GM10266 (cell line): ENCODE results near the gene HCLS1.

ENCODE experiments used
- DNase-seq: peaks from one replicate; pipeline ENCODE4 v3.0.0; 2012; ENCODE audit errors: extremely low spot score
- TF ChIP-seq, protein P1 (sequence below): IDR thresholded peaks from 2 replicates; pipeline ENCODE4 v1.5.1; 2012; ENCODE audit warnings: mild to moderate bottlenecking, low read depth; ENCODE audit not compliant: control insufficient read depth, insufficient read depth; ENCODE audit errors: missing control alignments

The HCLS1 gene, protein sequence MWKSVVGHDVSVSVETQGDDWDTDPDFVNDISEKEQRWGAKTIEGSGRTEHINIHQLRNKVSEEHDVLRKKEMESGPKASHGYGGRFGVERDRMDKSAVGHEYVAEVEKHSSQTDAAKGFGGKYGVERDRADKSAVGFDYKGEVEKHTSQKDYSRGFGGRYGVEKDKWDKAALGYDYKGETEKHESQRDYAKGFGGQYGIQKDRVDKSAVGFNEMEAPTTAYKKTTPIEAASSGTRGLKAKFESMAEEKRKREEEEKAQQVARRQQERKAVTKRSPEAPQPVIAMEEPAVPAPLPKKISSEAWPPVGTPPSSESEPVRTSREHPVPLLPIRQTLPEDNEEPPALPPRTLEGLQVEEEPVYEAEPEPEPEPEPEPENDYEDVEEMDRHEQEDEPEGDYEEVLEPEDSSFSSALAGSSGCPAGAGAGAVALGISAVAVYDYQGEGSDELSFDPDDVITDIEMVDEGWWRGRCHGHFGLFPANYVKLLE

DNA sequence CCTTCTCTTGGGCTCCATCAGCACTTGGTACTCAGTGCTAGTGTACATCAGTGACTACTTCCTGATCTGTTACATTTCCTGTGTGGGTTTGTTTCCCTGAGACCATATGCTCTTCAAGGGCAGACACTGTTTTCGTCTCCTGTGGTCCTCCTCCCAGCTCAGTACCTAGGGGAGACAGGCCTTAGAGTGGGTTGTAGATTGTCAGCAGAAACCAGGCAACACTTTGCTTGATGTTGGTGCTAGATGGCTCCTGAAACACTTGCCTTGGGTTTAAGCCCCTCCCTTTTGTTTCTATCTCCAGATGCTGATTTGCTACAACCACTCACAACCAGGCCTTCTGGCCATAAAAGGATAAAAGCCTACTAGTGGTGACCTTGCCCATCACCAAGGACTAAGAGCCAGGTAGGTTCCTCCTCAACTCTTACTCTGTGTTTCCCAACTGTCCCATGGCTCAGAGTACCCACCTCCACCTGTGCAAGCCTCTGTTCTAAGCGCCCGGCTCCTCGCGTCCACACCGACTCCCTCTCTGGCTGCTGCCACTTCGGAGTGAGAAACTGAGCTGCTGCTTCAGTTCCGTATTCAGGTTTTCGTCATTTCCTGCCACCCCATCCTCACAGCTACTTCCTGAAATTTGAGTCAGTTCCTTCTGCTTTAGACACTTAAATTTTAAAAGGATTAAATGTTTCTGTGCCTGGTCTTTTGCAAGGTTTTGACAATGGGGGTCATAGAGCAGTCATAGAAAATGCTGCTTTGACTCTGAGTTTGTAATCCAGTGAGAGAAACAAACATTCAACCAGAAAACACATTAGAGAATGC lies at the start of gene HCLS1:
TSS of gene HCLS1 (minus strand) at position 548 of the 816 bp plus-strand sequence. CDS start 2,556 bp downstream, outside the sequence.
- TF ChIP-seq, protein P1, sequence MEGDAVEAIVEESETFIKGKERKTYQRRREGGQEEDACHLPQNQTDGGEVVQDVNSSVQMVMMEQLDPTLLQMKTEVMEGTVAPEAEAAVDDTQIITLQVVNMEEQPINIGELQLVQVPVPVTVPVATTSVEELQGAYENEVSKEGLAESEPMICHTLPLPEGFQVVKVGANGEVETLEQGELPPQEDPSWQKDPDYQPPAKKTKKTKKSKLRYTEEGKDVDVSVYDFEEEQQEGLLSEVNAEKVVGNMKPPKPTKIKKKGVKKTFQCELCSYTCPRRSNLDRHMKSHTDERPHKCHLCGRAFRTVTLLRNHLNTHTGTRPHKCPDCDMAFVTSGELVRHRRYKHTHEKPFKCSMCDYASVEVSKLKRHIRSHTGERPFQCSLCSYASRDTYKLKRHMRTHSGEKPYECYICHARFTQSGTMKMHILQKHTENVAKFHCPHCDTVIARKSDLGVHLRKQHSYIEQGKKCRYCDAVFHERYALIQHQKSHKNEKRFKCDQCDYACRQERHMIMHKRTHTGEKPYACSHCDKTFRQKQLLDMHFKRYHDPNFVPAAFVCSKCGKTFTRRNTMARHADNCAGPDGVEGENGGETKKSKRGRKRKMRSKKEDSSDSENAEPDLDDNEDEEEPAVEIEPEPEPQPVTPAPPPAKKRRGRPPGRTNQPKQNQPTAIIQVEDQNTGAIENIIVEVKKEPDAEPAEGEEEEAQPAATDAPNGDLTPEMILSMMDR: no peak
- DNase-seq: peak; percentile 73

- no peak for DNase-seq
- TF ChIP-seq, protein P1: no peak
Observed at GRCh38 chr3:121710347-121710746, 49.6 kb upstream of the HCLS1 start.

DNA sequence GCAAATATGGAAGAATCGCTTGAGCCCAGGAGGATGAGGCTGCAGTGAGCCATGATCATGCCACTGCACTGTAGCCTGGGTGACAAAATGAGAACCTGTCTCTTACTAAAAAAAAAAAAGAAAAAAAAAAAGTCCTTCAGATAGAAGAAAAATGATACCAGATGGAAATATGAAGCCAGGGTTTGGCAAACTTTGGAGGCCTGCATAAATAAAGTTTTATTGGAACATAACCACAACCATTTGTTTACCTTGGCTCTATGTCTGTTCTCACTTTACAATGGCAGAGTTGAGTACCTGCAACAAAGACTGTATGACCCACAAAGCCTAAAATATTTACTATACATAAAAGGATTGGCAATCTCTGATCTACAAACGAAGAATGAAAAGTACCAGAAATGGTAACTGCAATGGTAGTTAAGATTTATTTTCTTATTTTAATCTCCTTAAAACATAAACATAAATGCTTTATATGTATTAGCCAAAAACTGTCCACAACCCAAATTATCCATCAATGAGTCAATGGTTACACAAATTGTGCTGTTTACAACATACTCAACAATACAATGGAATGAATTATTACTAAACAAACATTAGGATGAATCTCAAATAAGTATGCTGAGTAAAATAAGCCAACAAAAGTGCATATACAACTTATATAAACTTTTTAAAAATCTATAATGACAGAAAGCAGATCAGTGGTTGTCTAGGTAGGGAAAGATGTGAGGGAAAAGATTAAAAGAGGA lies 47.0 kb upstream of the HCLS1 start:
- no peak for DNase-seq
- TF ChIP-seq, protein P1: no peak

GRCh38 chr3:121705541-121705940 lies 44.8 kb upstream of the HCLS1 start:
- TF ChIP-seq, protein P1: no peak
- DNase-seq: no peak

- TF ChIP-seq, protein P1: no peak
- no peak for DNase-seq
Observed at GRCh38 chr3:121703973-121704372, 43.3 kb upstream of the HCLS1 start.

- TF ChIP-seq, protein P1: no peak
- DNase-seq: no peak
Observed at GRCh38 chr3:121698901-121699300, 38.2 kb upstream of the HCLS1 start.
